NCI-H1694 (cell line): ENCODE measurements around the gene TWNK.

ENCODE experiments used
- DNase-seq: peaks from one replicate; lab custom pipeline; 2025; lab: John Stamatoyannopoulos, UW

The TWNK gene

GRCh38 chr10:100986952-100987684 lies at the start of gene TWNK, which contains the start of gene MRPL43:
TSS of gene TWNK (plus strand) at chr10:100987543. CDS start at chr10:100988211, 668 bp downstream.
TSS of gene MRPL43 (minus strand) at chr10:100987497. CDS start at chr10:100987443, 54 bp downstream.
- peak; percentile 39 for DNase-seq

- no peak for DNase-seq
Observed at GRCh38 chr10:100939763-100940344, 47.5 kb upstream of the TWNK start.

- DNase-seq, result no peak
Observed at GRCh38 chr10:100942229-100942628, 45.1 kb upstream of the TWNK start.

GRCh38 chr10:100943508-100943907 lies 43.8 kb upstream of the TWNK start:
- no peak for DNase-seq

- DNase-seq, result no peak
Observed at GRCh38 chr10:100945754-100946153, 41.6 kb upstream of the TWNK start.

- DNase-seq, result no peak
Observed at GRCh38 chr10:100948916-100949315, 38.4 kb upstream of the TWNK start.

- no peak for DNase-seq
Observed at GRCh38 chr10:100960251-100960650, 27.1 kb upstream of the TWNK start.

GRCh38 chr10:100962351-100963080 lies 24.8 kb upstream of the TWNK start:
- no peak for DNase-seq

GRCh38 chr10:100963826-100964225 lies 23.5 kb upstream of the TWNK start:
- no peak for DNase-seq

GRCh38 chr10:100965820-100966219 lies 21.5 kb upstream of the TWNK start:
- DNase-seq, result no peak

GRCh38 chr10:100966887-100967286 lies 20.5 kb upstream of the TWNK start:
- no peak for DNase-seq

- DNase-seq, result no peak
Observed at GRCh38 chr10:100967332-100967731, 20.0 kb upstream of the TWNK start.

GRCh38 chr10:100968062-100968736 lies 19.1 kb upstream of the TWNK start:
- no peak for DNase-seq

GRCh38 chr10:100968863-100969186 lies 18.5 kb upstream of the TWNK start:
- DNase-seq, result no peak

GRCh38 chr10:100969187-100970075 lies 17.9 kb upstream of the TWNK start, which contains the start of gene SEMA4G:
TSS of gene SEMA4G (plus strand) at chr10:100969504. CDS start at chr10:100972913, 3,409 bp downstream.
- DNase-seq, result no peak

- DNase-seq, result no peak
Observed at GRCh38 chr10:100970076-100970913, 17.0 kb upstream of the TWNK start.

- DNase-seq, result no peak
Observed at GRCh38 chr10:100970914-100971811, 16.2 kb upstream of the TWNK start.

- no peak for DNase-seq
Observed at GRCh38 chr10:100972115-100972903, 15.0 kb upstream of the TWNK start.
